Measurements from ENCODE around the gene CSF3.

Gene CSF3

DNA sequence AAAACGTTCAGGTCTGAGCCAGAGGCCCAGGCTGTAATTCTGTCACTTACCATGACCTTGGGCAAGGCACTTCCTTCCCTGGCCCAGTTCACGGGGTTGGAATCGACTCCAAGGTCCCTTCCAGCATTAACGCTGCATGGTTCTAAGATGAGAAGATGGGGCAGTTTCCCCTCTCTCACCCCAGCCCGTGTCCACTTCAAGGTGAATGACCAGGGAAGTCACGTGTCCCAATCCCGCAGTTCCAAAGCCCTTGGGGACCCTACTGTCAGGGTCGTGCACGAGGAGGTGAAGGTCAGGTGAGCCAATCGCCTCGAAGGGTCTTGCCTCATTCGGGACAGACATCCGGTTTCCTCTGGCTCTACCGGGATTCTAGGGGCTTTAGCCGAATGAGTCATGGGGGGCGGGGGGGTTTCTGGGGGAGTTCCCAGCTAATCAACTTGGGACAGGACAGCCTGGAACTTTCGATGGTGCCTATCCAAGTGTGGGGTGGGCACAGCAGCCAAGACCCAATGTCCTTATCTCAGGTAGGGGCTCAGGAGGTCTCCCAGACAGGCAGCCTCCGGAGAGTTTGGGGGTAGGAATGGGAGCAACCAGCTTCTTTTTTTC is 762 bp upstream of the CSF3 start:
- TF ChIP-seq, protein P1, sequence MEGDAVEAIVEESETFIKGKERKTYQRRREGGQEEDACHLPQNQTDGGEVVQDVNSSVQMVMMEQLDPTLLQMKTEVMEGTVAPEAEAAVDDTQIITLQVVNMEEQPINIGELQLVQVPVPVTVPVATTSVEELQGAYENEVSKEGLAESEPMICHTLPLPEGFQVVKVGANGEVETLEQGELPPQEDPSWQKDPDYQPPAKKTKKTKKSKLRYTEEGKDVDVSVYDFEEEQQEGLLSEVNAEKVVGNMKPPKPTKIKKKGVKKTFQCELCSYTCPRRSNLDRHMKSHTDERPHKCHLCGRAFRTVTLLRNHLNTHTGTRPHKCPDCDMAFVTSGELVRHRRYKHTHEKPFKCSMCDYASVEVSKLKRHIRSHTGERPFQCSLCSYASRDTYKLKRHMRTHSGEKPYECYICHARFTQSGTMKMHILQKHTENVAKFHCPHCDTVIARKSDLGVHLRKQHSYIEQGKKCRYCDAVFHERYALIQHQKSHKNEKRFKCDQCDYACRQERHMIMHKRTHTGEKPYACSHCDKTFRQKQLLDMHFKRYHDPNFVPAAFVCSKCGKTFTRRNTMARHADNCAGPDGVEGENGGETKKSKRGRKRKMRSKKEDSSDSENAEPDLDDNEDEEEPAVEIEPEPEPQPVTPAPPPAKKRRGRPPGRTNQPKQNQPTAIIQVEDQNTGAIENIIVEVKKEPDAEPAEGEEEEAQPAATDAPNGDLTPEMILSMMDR (IDR thresholded peaks at IDR 0.05; ENCODE audit: low read depth, low read length): no peak

DNA sequence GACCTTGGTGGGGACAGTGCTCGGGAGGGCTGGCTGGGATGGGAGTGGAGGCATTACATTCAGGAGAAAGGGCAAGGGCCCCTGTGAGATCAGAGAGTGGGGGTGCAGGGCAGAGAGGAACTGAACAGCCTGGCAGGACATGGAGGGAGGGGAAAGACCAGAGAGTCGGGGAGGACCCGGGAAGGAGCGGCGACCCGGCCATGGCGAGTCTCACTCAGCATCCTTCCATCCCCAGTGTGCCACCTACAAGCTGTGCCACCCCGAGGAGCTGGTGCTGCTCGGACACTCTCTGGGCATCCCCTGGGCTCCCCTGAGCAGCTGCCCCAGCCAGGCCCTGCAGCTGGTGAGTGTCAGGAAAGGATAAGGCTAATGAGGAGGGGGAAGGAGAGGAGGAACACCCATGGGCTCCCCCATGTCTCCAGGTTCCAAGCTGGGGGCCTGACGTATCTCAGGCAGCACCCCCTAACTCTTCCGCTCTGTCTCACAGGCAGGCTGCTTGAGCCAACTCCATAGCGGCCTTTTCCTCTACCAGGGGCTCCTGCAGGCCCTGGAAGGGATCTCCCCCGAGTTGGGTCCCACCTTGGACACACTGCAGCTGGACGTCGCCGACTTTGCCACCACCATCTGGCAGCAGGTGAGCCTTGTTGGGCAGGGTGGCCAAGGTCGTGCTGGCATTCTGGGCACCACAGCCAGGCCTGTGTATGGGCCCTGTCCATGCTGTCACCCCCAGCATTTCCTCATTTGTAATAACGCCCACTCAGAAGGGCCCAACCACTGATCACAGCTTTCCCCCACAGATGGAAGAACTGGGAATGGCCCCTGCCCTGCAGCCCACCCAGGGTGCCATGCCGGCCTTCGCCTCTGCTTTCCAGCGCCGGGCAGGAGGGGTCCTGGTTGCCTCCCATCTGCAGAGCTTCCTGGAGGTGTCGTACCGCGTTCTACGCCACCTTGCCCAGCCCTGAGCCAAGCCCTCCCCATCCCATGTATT is 1.1 kb downstream of the CSF3 start:
- H3K4me3 ChIP-seq (ENCODE audit: low read depth, low read length): no peak overlapping the region
- TF ChIP-seq, protein P1 (IDR thresholded peaks at IDR 0.05; ENCODE audit: low read depth, low read length): no peak

More for the DNA sequence above, 762 bp upstream of the CSF3 start:
- H3K4me3 ChIP-seq (ENCODE audit: low read depth, low read length): no peak overlapping the region

DNA sequence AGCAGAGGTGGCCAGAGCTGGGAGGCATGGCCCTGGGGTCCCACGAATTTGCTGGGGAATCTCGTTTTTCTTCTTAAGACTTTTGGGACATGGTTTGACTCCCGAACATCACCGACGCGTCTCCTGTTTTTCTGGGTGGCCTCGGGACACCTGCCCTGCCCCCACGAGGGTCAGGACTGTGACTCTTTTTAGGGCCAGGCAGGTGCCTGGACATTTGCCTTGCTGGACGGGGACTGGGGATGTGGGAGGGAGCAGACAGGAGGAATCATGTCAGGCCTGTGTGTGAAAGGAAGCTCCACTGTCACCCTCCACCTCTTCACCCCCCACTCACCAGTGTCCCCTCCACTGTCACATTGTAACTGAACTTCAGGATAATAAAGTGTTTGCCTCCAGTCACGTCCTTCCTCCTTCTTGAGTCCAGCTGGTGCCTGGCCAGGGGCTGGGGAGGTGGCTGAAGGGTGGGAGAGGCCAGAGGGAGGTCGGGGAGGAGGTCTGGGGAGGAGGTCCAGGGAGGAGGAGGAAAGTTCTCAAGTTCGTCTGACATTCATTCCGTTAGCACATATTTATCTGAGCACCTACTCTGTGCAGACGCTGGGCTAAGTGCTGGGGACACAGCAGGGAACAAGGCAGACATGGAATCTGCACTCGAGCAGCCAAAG is 2.3 kb downstream of the CSF3 start:
- TF ChIP-seq, protein P1 (IDR thresholded peaks at IDR 0.05; ENCODE audit: low read depth, low read length): no peak
- no peak overlapping the region for H3K4me3 ChIP-seq (ENCODE audit: low read depth, low read length)

DNA sequence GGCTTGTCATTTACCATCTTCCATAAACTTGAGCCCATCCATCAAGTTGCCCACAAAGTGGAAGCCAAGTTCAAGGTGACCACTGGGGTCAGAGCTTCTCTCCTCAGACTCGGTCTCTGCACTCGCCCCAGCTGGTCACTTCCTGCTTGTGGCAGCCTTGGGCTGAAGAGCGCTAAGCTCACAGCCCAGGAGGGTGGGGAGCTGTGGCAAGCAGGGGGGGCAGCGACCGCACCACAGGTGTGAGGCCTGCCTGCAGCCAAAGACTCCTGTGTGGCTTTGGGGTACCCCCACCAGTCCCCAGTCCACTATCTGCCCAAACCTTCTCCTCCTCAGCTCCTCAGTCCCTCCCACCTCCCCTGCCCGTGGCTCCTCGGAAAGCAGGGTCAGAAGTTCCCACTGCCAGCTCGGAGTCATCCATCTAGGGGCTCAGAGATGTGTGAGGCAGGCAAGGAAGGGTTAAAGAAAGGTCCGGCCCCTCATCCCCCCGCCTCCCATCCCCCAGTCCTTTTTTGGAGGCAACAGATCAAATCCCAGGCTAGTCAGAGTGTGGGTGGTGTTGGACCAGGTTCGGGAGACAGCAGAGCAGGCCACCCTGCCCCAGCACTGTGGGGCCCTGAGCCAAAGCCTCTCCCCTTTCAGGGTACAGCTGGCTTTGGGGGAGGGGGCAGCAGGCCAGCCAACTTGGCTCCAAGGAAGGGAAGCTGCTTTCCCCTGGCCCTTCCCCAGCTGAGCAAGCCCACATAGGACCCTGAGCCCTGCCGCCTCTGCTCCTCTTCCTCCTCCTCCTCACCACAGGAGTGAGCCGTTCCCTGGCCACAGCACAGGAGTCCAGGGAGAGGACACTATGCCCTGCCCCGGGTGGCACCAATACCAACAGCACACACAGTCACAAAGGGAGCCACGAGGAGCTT is 3.2 kb downstream of the CSF3 start:
- TF ChIP-seq, protein P1 (IDR thresholded peaks at IDR 0.05; ENCODE audit: low read depth, low read length): no peak
- H3K4me3 ChIP-seq (ENCODE audit: low read depth, low read length): no peak overlapping the region

DNA sequence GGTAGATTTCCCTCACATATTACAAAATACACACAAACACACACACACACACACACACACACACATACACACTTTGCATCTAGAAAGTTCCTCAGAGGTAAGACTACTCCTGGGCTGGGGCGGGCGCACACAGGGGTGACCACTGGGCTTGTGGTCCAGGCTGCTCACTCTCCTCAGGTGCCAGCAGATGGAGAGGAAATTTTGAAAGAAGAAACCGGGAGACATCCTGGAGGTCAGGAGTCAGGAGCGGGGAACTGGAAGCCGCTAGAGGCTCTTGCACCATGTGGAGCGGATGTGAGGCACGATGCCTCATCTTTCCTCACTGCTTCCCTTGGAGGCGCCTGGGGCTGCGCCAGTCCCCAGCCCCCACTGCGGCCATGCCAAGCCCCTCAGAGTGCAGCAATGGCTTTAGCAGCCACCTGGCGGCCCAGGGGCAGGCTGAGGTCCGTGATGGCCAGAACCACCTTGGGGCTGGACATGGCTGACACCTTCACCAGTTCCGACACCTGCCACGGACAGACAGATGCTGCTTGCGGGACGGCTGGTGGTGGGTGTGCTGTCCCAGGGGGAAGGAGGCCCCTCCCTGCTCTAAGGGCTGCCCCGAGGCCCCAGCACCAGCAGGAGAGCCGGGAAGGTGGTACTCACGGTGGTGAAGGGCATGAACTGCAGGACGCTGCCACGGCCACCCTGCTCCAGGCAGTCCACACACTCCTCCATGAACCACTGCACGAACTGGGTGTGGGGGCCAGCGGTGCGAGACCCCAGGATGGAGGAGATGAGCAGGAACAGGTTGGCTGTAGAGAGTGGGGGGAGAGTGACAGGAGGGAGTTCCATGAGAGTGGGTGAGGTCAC is 4.1 kb downstream of the CSF3 start:
- no peak overlapping the region for H3K4me3 ChIP-seq (ENCODE audit: low read depth, low read length)
- TF ChIP-seq, protein P1 (IDR thresholded peaks at IDR 0.05; ENCODE audit: low read depth, low read length): no peak

DNA sequence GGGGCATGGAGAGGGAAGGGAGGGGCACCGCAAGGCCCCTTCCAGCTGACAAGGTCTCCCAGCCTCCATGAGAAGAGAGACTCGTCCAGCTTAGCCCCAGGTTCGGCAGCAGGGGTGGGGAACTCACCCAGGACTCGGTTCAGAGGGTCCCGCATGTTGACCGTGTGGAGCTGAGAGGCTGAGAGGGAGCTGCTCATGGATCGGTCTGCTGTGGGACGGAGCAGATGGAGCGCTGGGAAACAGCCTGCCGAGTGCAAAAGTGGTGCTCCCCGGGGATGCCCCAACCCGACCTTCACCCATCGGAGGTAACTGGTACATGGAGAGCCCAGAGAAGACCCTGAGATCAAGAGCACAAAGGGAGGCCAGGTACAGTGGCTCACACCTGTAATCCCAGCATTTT is 4.9 kb downstream of the CSF3 start:
- TF ChIP-seq, protein P1 (IDR thresholded peaks at IDR 0.05; ENCODE audit: low read depth, low read length): no peak
- H3K4me3 ChIP-seq (ENCODE audit: low read depth, low read length): no peak overlapping the region
